Prostate gland (tissue), 2 donors: Measurements from ENCODE around the gene EFHD1. TPM values are rescaled to one million over a fixed set of nuclear protein-coding genes. Genes with fewer than 3 reads are reported as not detected.
"Not testable (repeated sequence)": the region's sequence is repeated elsewhere in the genome, so short reads cannot be mapped to it uniquely, and the experiment has no call there.

Experiments
- DNase-seq: peaks from one replicate; pipeline ENCODE4 v3.0.0-alpha.2; 2019; ENCODE audit warnings: low spot score
- H3K27ac ChIP-seq, 2 donors: fragments of 200-600 bp; sonication (generic); 2 replicates each; pipeline ENCODE4 v1.5.1; 2017 to 2019
- H3K27me3 ChIP-seq: fragments of 200-600 bp; sonication (generic); replicated peaks from 2 replicates; pipeline ENCODE4 v1.5.1; 2019; ENCODE audit not compliant: insufficient read depth
- H3K36me3 ChIP-seq, 2 donors: fragments of 200-600 bp; sonication (generic); 1 replicate in 1 of 2; 2 replicates in 1 of 2; pipeline versions ENCODE4 v1.5.1 to v1.8.1; 2017 to 2019
- H3K4me1 ChIP-seq: fragments of 200-600 bp; sonication (generic); replicated peaks from 2 replicates; pipeline ENCODE4 v1.5.1; 2019
- H3K4me3 ChIP-seq, 2 donors: fragments of 200-600 bp; sonication (generic); 2 replicates each; pipeline ENCODE4 v1.5.1; 2017 to 2019
- H3K9me3 ChIP-seq: fragments of 200-600 bp; sonication (generic); 2 replicates; pipeline ENCODE4 v1.5.1; 2017
- POLR2A ChIP-seq: fragments of 450-650 bp; IDR thresholded peaks from one replicate; pipeline ENCODE4 v1.6.1; 2016; ENCODE audit warnings: antibody characterized with exemption, mild to moderate bottlenecking
- POLR2AphosphoS5 ChIP-seq: sonication (generic); formaldehyde crosslinking; IDR thresholded peaks from one replicate; pipeline ENCODE4 v1.6.1; 2017; ENCODE audit warnings: antibody characterized with exemption
- WGBS: methylation state at CpG from one replicate; pipeline ENCODE4 v1.1.5; 2018; 5-methylcytosine and 5-hydroxymethylcytosine counted together
- intact Hi-C: fragments of 100-400 bp; cut with DNase I; formaldehyde crosslinking; loops from one replicate; pipeline ENCODE4 v1.14.2; 2022
- total RNA-seq, 2 donors: library from RNA; depleted of rRNA; stranded (reverse); fragments of >200 nt; gene quantifications; one replicate each; pipeline ENCODE4 v1.1.0, GENCODE V29; 2016
- TF ChIP-seq, protein P1 (sequence below), 4 experiments: fragments of 200-600 bp in 2 of 4; fragments of 450-650 bp in 2 of 4; sonication (generic) in 2 of 4; IDR thresholded peaks; 1 replicate in 3 of 4; 2 replicates in 1 of 4; pipeline ENCODE4 v1.5.1; 2016 to 2019; ENCODE audit warnings: antibody characterized with exemption in 4 of 4, mild to moderate bottlenecking in 2 of 4, moderate library complexity in 2 of 4

Gene EFHD1
- total RNA-seq, 2 donors from 2014 or later: 25.9 to 33.1 TPM

DNA sequence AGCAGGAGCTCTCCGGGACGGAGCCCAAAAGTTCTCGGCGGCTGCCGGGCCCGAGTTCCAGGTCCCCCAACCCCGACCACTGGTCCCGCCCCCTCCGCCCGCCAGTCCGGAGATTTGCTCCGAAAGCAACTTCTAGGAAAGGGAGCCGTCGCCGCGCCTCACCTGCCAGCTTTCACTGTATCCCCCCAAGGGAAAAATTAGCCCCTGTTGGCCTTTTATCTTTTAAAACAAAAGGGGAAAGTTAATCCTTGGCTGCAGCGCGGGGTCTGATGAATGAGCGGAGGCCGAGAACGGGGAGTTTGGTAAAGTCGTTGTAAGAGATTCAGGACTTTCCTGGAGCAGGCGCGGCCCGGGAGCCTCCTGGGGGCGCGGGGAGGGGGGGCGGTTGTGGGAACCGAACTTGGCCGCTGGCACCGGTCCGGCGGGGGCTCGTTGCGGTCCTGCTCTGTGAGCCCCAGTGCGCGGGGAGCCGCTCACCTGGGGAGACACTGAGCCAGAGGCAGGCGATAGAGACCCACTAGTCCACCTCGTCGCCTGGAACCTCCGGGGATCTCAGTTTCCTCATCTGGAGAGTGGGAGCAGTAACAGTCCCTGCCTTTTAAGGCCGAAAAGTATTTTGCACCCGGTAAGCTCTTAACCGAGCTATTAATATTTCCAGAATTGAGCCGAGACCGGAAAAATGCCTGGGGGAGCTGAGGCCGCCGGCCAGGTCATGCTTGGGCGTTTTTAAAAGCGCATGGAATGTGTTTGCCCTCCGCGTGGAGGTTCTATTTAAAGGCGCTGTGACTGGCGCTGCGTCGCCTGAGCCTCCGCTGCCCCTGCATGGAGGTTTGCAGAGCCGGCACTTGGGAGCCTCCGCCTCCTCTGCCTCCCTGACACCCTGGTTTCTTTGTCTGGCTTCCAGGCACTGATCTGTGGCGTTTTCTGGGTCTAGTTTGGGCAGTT lies 1.1 kb downstream of the EFHD1 start:
- Histone ChIP-seq H3K27ac (peak overlapping the region; percentile 81 to 89), H3K4me3 (peak overlapping the region; percentile 54 to 61), H3K36me3 (no peaks in the 10 kb centered on the region), H3K4me1 (no peaks in the 10 kb centered on the region), H3K27me3 (no peaks in the 10 kb centered on the region), H3K9me3 (no peaks in the 10 kb centered on the region)
- 28% methylated on average over 53 of the region's 61 CpGs for WGBS
- no peak for DNase-seq
- TF ChIP-seq POLR2A (no peak), POLR2AphosphoS5 (no peak)
- TF ChIP-seq, protein P1, sequence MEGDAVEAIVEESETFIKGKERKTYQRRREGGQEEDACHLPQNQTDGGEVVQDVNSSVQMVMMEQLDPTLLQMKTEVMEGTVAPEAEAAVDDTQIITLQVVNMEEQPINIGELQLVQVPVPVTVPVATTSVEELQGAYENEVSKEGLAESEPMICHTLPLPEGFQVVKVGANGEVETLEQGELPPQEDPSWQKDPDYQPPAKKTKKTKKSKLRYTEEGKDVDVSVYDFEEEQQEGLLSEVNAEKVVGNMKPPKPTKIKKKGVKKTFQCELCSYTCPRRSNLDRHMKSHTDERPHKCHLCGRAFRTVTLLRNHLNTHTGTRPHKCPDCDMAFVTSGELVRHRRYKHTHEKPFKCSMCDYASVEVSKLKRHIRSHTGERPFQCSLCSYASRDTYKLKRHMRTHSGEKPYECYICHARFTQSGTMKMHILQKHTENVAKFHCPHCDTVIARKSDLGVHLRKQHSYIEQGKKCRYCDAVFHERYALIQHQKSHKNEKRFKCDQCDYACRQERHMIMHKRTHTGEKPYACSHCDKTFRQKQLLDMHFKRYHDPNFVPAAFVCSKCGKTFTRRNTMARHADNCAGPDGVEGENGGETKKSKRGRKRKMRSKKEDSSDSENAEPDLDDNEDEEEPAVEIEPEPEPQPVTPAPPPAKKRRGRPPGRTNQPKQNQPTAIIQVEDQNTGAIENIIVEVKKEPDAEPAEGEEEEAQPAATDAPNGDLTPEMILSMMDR (IDR thresholded peaks at IDR 0.05): no peak
- intact Hi-C loops: no loop called here

DNA sequence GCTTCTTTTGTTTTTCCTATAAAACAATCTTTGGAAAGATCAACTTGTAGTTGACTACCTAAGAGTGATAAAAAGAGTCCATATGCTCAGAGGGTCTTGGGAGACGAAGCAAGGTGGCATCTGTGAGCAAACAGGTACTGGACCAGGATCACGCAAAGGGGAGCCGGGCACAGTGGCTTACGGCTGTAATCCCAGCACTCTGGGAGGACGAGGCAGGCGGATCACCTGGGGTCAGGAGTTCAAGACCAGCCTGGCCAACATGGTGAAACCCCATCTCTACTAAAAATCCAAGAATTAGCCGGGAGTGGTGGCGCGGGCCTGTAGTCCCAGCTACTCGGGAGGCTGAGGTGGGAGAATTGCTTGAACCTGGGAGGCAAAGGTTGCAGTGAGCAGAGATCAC lies 2.0 kb downstream of the EFHD1 start:
- H3K4me3 ChIP-seq: peak overlapping the region in 1 of 2 donors; percentile 54
- H3K4me1 ChIP-seq, H3K9me3 ChIP-seq, intact Hi-C loops, H3K36me3 ChIP-seq, H3K27me3 ChIP-seq, H3K27ac ChIP-seq, DNase-seq: not testable (repeated sequence)
- 95% methylated on average over 10 of the region's 10 CpGs for WGBS

DNA sequence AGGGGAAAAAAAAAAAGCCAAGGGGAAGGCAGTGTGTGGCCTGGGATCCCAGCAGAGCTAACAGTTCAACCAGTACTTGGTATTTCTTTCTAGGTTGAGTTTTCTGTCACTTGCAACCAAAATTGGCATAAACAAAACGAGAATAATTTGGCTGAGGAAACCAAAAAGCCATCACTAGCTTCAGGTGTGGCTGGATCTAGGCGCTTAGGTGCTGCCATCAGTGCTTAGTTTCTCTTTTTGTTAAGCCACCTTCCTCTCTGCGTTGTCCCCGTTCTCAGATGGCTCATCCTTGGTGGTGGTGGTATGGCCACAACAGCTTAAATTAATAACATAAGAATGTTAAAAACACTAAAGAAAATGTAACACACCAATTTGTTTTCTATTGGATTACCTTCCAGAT lies 2.4 kb downstream of the EFHD1 start:
- H3K9me3 ChIP-seq: no peaks in the 10 kb centered on the region
- no peak overlapping the region for H3K27ac ChIP-seq
- no peak overlapping the region for H3K4me3 ChIP-seq
- TF ChIP-seq POLR2A (no peak), POLR2AphosphoS5 (no peak)
- TF ChIP-seq, protein P1 (IDR thresholded peaks at IDR 0.05): no peak
- no peak for DNase-seq
- no peaks in the 10 kb centered on the region for H3K4me1 ChIP-seq
- intact Hi-C loops: no loop called here
- H3K36me3 ChIP-seq: no peaks in the 10 kb centered on the region
- no peaks in the 10 kb centered on the region for H3K27me3 ChIP-seq
- 95% methylated on average over 4 of the region's 4 CpGs for WGBS

DNA sequence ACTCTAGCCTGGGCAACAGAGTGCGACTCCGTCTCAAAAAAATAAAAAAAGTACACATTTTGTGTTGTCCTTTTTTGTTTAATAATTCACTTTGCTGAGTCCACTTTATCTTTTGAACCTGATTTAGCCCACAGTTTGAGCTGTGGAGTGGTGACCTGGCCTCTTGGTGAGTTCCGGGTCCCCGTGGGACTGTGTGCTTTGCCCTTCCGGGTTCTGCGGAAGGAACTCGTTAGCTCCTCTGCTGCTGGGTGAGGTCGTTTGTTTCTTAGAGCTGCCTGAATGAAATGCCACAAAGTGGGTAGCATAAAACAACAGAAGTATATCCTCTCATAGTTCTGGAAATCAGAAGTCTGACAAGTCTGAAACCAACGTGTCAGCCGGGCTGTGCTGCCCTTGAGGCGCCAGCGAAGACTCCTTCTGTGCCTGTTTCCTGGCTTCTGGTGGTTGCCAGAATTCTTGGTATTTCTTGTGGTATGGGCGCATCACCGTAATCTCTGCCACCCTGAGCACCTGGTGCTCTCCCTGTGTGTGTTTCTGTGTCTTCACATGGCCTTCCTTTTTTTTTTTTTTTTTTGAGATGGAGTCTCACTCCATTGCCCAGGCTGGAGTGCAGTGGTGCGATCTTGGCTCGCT lies 3.5 kb downstream of the EFHD1 start:
- intact Hi-C loops: no loop called here
- no peak overlapping the region for H3K4me3 ChIP-seq
- H3K4me1 ChIP-seq: no peaks in the 10 kb centered on the region
- no peak for DNase-seq
- no peaks in the 10 kb centered on the region for H3K9me3 ChIP-seq
- no peak overlapping the region for H3K27ac ChIP-seq
- no peaks in the 10 kb centered on the region for H3K27me3 ChIP-seq
- no peaks in the 10 kb centered on the region for H3K36me3 ChIP-seq
- WGBS: 84% methylated on average over 16 of the region's 16 CpGs
- TF ChIP-seq POLR2A: no peak
- no peak for TF ChIP-seq POLR2AphosphoS5
- TF ChIP-seq, protein P1 (IDR thresholded peaks at IDR 0.05): no peak

DNA sequence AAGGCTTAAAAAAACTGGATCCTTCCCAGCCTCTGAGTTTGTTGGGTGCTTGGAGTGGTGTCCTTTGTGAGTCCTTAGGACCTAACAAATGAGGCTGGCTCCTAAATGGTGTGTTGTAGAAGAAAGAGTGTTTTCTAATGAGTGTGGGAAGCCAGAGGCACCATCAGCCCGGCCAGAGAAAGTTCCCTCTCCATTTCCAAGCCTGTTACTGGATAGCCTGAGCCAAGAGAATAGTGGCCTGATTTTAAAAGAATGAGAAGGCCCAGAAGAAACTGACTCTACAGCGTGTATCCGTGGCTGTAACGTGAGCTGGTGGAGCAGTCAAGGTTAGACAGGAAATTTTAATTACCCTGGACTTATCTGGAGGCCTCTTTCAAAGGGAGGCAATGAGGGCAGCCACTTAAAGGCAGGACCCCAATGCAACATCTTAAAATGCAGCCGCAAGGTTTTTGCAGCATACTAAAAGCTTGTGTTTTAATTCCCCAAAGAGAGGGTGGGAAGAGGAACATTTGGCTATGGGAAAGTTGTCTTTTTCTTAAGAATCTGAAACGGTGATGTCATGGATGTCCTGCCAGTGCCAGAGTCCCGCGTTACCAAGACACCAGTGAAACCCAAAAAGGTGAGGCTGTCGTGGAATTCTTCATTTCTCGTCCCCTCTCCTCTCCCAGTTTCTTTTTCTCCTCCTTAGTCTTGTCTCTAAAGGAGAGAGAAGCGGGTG lies 4.6 kb downstream of the EFHD1 start:
- DNase-seq: no peak
- Histone ChIP-seq H3K27me3 (no peaks in the 10 kb centered on the region), H3K27ac (no peak overlapping the region), H3K4me3 (no peak overlapping the region), H3K4me1 (no peaks in the 10 kb centered on the region), H3K36me3 (no peaks in the 10 kb centered on the region), H3K9me3 (no peaks in the 10 kb centered on the region)
- intact Hi-C loops: no loop called here
- TF ChIP-seq, protein P1 (IDR thresholded peaks at IDR 0.05): no peak
- TF ChIP-seq POLR2AphosphoS5 (no peak), POLR2A (no peak)
- WGBS: 61% methylated on average over 11 of the region's 11 CpGs
